Sigmoid colon (tissue), 7 donors: Measurements from ENCODE around the gene FGD3. TPM values are rescaled to one million over a fixed set of nuclear protein-coding genes. Genes with fewer than 3 reads are reported as not detected.
A peak's percentile ranks its signal among the peaks of the same experiment; 100 is the strongest.

ENCODE experiments used
- DNase-seq: peaks from one replicate; pipeline ENCODE4 v3.0.0-alpha.2; 2019
- H3K27ac ChIP-seq, 4 donors: fragments of 200-600 bp; sonication (generic); one replicate each; pipeline ENCODE4 v1.5.1; 2016 to 2019; ENCODE audit warnings: mild to moderate bottlenecking in 1 of 4
- H3K27me3 ChIP-seq, 3 donors: fragments of 200-600 bp; sonication (generic); one replicate each; pipeline ENCODE4 v1.5.1; 2019; ENCODE audit warnings: mild to moderate bottlenecking in 1 of 3
- H3K36me3 ChIP-seq, 4 donors: fragments of 200-600 bp; sonication (generic); one replicate each; pipeline ENCODE4 v1.5.1; 2016 to 2019
- H3K4me1 ChIP-seq, 4 donors: fragments of 200-600 bp; sonication (generic); one replicate each; pipeline ENCODE4 v1.5.1; 2017 to 2019
- H3K4me3 ChIP-seq, 4 donors: fragments of 200-600 bp; sonication (generic); one replicate each; pipeline ENCODE4 v1.5.1; 2017 to 2019; ENCODE audit warnings: mild to moderate bottlenecking in 2 of 4, moderate library complexity in 1 of 4
- H3K9me3 ChIP-seq, 4 donors: fragments of 200-600 bp in 3 of 4; sonication (generic) in 3 of 4; one replicate each; pipeline versions ENCODE4 v1.5.1 to v1.6.1; 2013 to 2019
- CTCF ChIP-seq, 4 experiments: fragments of 450-650 bp in 3 of 4; fragments of 200-600 bp in 1 of 4; IDR thresholded peaks; one replicate each; pipeline ENCODE4 v1.5.1; 2016 to 2019; ENCODE audit warnings: antibody characterized with exemption in 4 of 4, mild to moderate bottlenecking in 3 of 4, moderate library complexity in 2 of 4
- EP300 ChIP-seq, 4 donors: sonication (generic); formaldehyde crosslinking; IDR thresholded peaks; one replicate each; pipeline ENCODE4 v1.6.1; 2017; ENCODE audit warnings: antibody characterized with exemption in 4 of 4
- POLR2A ChIP-seq, 2 donors: fragments of 450-650 bp; IDR thresholded peaks; one replicate each; pipeline ENCODE4 v1.6.1; 2016; ENCODE audit warnings: antibody characterized with exemption in 2 of 2, mild to moderate bottlenecking in 2 of 2, moderate library complexity in 2 of 2
- POLR2AphosphoS5 ChIP-seq, 4 donors: sonication (generic); formaldehyde crosslinking; IDR thresholded peaks; one replicate each; pipeline ENCODE4 v1.6.1; 2017; ENCODE audit warnings: antibody characterized with exemption in 4 of 4
- WGBS, 2 donors: extraction: QIAGEN DNeasy Blood & Tissue Kit; methylation state at CpG; one replicate each; pipeline ENCODE4 v1.1.7; 2013; 5-methylcytosine and 5-hydroxymethylcytosine counted together
- intact Hi-C: fragments of 100-400 bp; cut with DNase I; formaldehyde crosslinking; loops from one replicate; pipeline ENCODE4 v1.15.1; 2023
- polyA plus RNA-seq, 3 donors: library from polyadenylated mRNA; stranded (reverse); fragments of 200-250 nt; gene quantifications; one replicate each; pipeline ENCODE4 v1.2.3, GENCODE V29; 2013
- total RNA-seq, 4 donors: library from RNA; depleted of rRNA; stranded (reverse); fragments of >200 nt; gene quantifications; one replicate each; pipeline ENCODE4 v1.1.0, GENCODE V29; 2016
- donor health status: healthy with polysubstance abuse.
- donor health status: Bipolar disorder and iron deficiency.
- donor health status: healthy.

The FGD3 gene
- total and polyA plus RNA-seq, 7 donors = 1.8 to 18.0 (median 3.7) TPM

- 90 to 95% methylated on average over 8 of the region's 8 CpGs for WGBS, 2 donors
- Histone ChIP-seq H3K4me1 (peaks cover 0 to 7% (median 5%) of the 10 kb centered on the region in 4 donors), H3K27ac (no peak overlapping the region), H3K4me3 (no peak overlapping the region), H3K27me3 (no peaks in the 10 kb centered on the region), H3K36me3 (no peaks in the 10 kb centered on the region), H3K9me3 (no peaks in the 10 kb centered on the region)
- DNase-seq = no peak
- intact Hi-C loops = loop anchor here (10.0 kb wide), 1 partner anchor 126 kb away; the partner anchor contains the start of gene NINJ1
- TF ChIP-seq POLR2A (IDR thresholded peaks at IDR 0.05) = no peak
- no peak for TF ChIP-seq EP300 (IDR thresholded peaks at IDR 0.05)
- TF ChIP-seq POLR2AphosphoS5 (IDR thresholded peaks at IDR 0.05) = no peak
- TF ChIP-seq CTCF (IDR thresholded peaks at IDR 0.05) = no peak
These were observed 61.1 kb downstream of the FGD3 start for GRCh38 chr9:93008457-93008856.

GRCh38 chr9:93009337-93010015, 62.2 kb downstream of the FGD3 start:
- Histone ChIP-seq H3K27ac (no peak overlapping the region), H3K36me3 (no peaks in the 10 kb centered on the region), H3K4me1 (no peaks in the 10 kb centered on the region), H3K27me3 (no peaks in the 10 kb centered on the region), H3K4me3 (no peak overlapping the region), H3K9me3 (no peaks in the 10 kb centered on the region)
- 92 to 93% methylated on average over 21 of the region's 21 CpGs for WGBS, 2 donors
- TF ChIP-seq EP300 (IDR thresholded peaks at IDR 0.05) = no peak
- no peak for TF ChIP-seq CTCF (IDR thresholded peaks at IDR 0.05)
- no peak for TF ChIP-seq POLR2A (IDR thresholded peaks at IDR 0.05)
- no peak for TF ChIP-seq POLR2AphosphoS5 (IDR thresholded peaks at IDR 0.05)
- no peak for DNase-seq
- intact Hi-C loops = loop anchor here (10.0 kb wide), 1 partner anchor 125 kb away; the partner anchor contains the start of gene NINJ1

- Histone ChIP-seq H3K27ac (no peak overlapping the region), H3K36me3 (no peaks in the 10 kb centered on the region), H3K27me3 (no peaks in the 10 kb centered on the region), H3K4me3 (no peak overlapping the region), H3K9me3 (no peaks in the 10 kb centered on the region), H3K4me1 (no peaks in the 10 kb centered on the region)
- no peak for DNase-seq
- no peak for TF ChIP-seq EP300 (IDR thresholded peaks at IDR 0.05)
- no peak for TF ChIP-seq POLR2AphosphoS5 (IDR thresholded peaks at IDR 0.05)
- TF ChIP-seq POLR2A (IDR thresholded peaks at IDR 0.05) = no peak
- no peak for TF ChIP-seq CTCF (IDR thresholded peaks at IDR 0.05)
- 91% methylated on average over 13 of the region's 13 CpGs for WGBS, 2 donors
- intact Hi-C loops = no loop called here
These were observed 62.7 kb downstream of the FGD3 start for GRCh38 chr9:93010056-93010455.

GRCh38 chr9:93010704-93011103, 63.4 kb downstream of the FGD3 start:
- no peak for DNase-seq
- 78 to 80% methylated on average over 4 of the region's 4 CpGs for WGBS, 2 donors
- H3K27ac ChIP-seq = no peak overlapping the region
- intact Hi-C loops = no loop called here
- H3K4me3 ChIP-seq = no peak overlapping the region
- no peaks in the 10 kb centered on the region for H3K27me3 ChIP-seq
- no peaks in the 10 kb centered on the region for H3K36me3 ChIP-seq
- no peaks in the 10 kb centered on the region for H3K9me3 ChIP-seq
- TF ChIP-seq CTCF (IDR thresholded peaks at IDR 0.05) (no peak), EP300 (IDR thresholded peaks at IDR 0.05) (no peak), POLR2AphosphoS5 (IDR thresholded peaks at IDR 0.05) (no peak), POLR2A (IDR thresholded peaks at IDR 0.05) (no peak)
- H3K4me1 ChIP-seq = no peaks in the 10 kb centered on the region

DNA sequence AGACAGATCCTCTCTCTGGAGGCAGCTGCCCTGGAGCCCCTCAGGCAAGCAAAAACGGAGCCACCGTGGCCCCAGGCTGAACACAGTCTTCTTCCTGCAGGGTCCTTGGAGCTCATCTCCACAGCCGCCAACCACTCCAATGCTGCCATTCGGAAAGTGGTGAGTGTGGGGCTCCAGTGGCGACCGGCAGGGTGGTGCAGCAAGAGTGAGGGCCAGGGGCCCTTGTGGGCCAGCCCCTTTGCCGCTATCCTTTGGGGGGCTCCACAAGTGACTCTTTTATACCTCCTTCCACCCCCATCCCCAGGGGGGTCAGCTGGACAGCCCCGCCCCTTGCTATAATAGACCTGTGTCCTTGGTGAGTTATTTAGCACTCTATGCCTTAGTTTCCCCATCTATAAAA, 63.8 kb downstream of the FGD3 start:
- Histone ChIP-seq H3K27me3 (no peaks in the 10 kb centered on the region), H3K36me3 (no peaks in the 10 kb centered on the region), H3K4me3 (no peak overlapping the region), H3K4me1 (no peaks in the 10 kb centered on the region), H3K27ac (no peak overlapping the region), H3K9me3 (no peaks in the 10 kb centered on the region)
- WGBS, 2 donors = 96% methylated on average over 8 of the region's 8 CpGs
- peak; percentile 50 for DNase-seq
- TF ChIP-seq POLR2AphosphoS5 (IDR thresholded peaks at IDR 0.05) (no peak), CTCF (IDR thresholded peaks at IDR 0.05) (no peak), EP300 (IDR thresholded peaks at IDR 0.05) (no peak)
- intact Hi-C loops = no loop called here
